Testis (tissue), 3 donors: Measurements from ENCODE around the gene KRT17. TPM values are rescaled to one million over a fixed set of nuclear protein-coding genes. Genes with fewer than 3 reads are reported as not detected.
"Not testable (repeated sequence)": the region's sequence is repeated elsewhere in the genome, so short reads cannot be mapped to it uniquely, and the experiment has no call there.

Source experiments
- DNase-seq: peaks from one replicate; pipeline ENCODE4 v3.0.0-alpha.2; 2019
- H3K27ac ChIP-seq, 2 donors: fragments of 200-600 bp; sonication (generic); one replicate each; pipeline ENCODE4 v1.5.1; 2019
- H3K27me3 ChIP-seq: fragments of 200-600 bp; sonication (generic); one replicate; pipeline ENCODE4 v1.5.1; 2019
- H3K36me3 ChIP-seq: fragments of 200-600 bp; sonication (generic); one replicate; pipeline ENCODE4 v1.5.1; 2017; ENCODE audit warnings: low read depth; ENCODE audit errors: missing control alignments
- H3K4me1 ChIP-seq: fragments of 200-600 bp; sonication (generic); one replicate; pipeline ENCODE4 v1.5.1; 2019
- H3K4me3 ChIP-seq, 2 donors: fragments of 200-600 bp; sonication (generic); one replicate each; pipeline ENCODE4 v1.5.1; 2017 to 2019
- H3K9me3 ChIP-seq: fragments of 200-600 bp; sonication (generic); one replicate; pipeline ENCODE4 v1.5.1; 2017
- CTCF ChIP-seq, 3 experiments: fragments of 450-650 bp in 2 of 3; fragments of 200-600 bp in 1 of 3; sonication (generic) in 1 of 3; IDR thresholded peaks; one replicate each; pipeline ENCODE4 v1.5.1; 2016 to 2019; ENCODE audit warnings: antibody characterized with exemption in 3 of 3, mild to moderate bottlenecking in 2 of 3, moderate library complexity in 1 of 3
- POLR2A ChIP-seq: fragments of 450-650 bp; IDR thresholded peaks from one replicate; pipeline ENCODE4 v1.6.1; 2017; ENCODE audit warnings: antibody characterized with exemption, mild to moderate bottlenecking, moderate library complexity
- WGBS, 2 donors: methylation state at CpG; one replicate each; pipeline ENCODE4 v1.1.5; 2018; 5-methylcytosine and 5-hydroxymethylcytosine counted together
- intact Hi-C: fragments of 100-400 bp; cut with DNase I; formaldehyde crosslinking; loops from one replicate; pipeline ENCODE4 v1.15.1; 2023; ENCODE audit warnings: low total_unique reads
- polyA plus RNA-seq: library from polyadenylated mRNA; stranded (reverse); fragments of 350-450 nt; fragmentation: Illumina TruSeq; extraction: RNeasy Lipid Tissue Mini Kit (QIAGEN cat#74804); gene quantifications from one replicate; pipeline ENCODE4 v1.2.3, GENCODE V29; 2014; ENCODE audit warnings: low read depth, low replicate concordance; ENCODE audit not compliant: insufficient read depth
- total RNA-seq, 2 donors: library from RNA; depleted of rRNA; stranded (reverse); fragments of >200 nt; gene quantifications; one replicate each; pipeline ENCODE4 v1.2.3, GENCODE V29; 2016

Gene KRT17
- total and polyA plus RNA-seq, 3 donors from 2014 or later = 12.2 to 26.0 (median 13.3) TPM

- intact Hi-C loops = no loop called here
- Histone ChIP-seq H3K4me1 (peaks cover 17% of the 10 kb centered on the region), H3K27ac (no peak overlapping the region), H3K4me3 (no peak overlapping the region), H3K27me3 (no peaks in the 10 kb centered on the region), H3K36me3 (no peaks in the 10 kb centered on the region), H3K9me3 (no peaks in the 10 kb centered on the region)
- DNase-seq = no peak
- 85 to 94% methylated on average over 7 to 8 of the region's 8 CpGs for WGBS, 2 donors
- no peak for TF ChIP-seq POLR2A
- TF ChIP-seq CTCF (IDR thresholded peaks at IDR 0.05) = no peak
Measured at GRCh38 chr17:41631025-41631897, 6.9 kb upstream of the KRT17 start.

GRCh38 chr17:41629826-41630670, 5.7 kb upstream of the KRT17 start:
- no peak for TF ChIP-seq POLR2A
- TF ChIP-seq CTCF (IDR thresholded peaks at IDR 0.05) = no peak
- no peaks in the 10 kb centered on the region for H3K36me3 ChIP-seq
- no peaks in the 10 kb centered on the region for H3K27me3 ChIP-seq
- no peak overlapping the region for H3K27ac ChIP-seq
- H3K9me3 ChIP-seq = no peaks in the 10 kb centered on the region
- H3K4me3 ChIP-seq = no peak overlapping the region
- peaks cover 6% of the 10 kb centered on the region for H3K4me1 ChIP-seq
- intact Hi-C loops = no loop called here
- whole genome bisulfite sequencing, 2 donors = 69 to 73% methylated on average over 13 of the region's 13 CpGs
- no peak for DNase-seq

- Histone ChIP-seq H3K9me3 (no peaks in the 10 kb centered on the region), H3K27me3 (no peaks in the 10 kb centered on the region), H3K4me1 (no peaks in the 10 kb centered on the region), H3K27ac (no peak overlapping the region), H3K36me3 (no peaks in the 10 kb centered on the region), H3K4me3 (no peak overlapping the region)
- no peak for DNase-seq
- intact Hi-C loops = no loop called here
- no peak for TF ChIP-seq POLR2A
- WGBS, 2 donors = 64 to 83% methylated on average over 10 of the region's 10 CpGs
Measured at GRCh38 chr17:41629316-41629715, 4.9 kb upstream of the KRT17 start.

GRCh38 chr17:41628621-41629255, 4.4 kb upstream of the KRT17 start:
- WGBS, 2 donors = 80 to 86% methylated on average over 11 of the region's 11 CpGs
- intact Hi-C loops, DNase-seq: not testable (repeated sequence)

GRCh38 chr17:41628073-41628370, 3.6 kb upstream of the KRT17 start:
- 91% methylated on average over 1 of the region's 1 CpG; no CpG with 5 or more reads in 1 of the 2 donors for WGBS, 2 donors
- H3K4me3 ChIP-seq, DNase-seq, H3K27me3 ChIP-seq, H3K4me1 ChIP-seq, H3K27ac ChIP-seq, H3K36me3 ChIP-seq, intact Hi-C loops, H3K9me3 ChIP-seq: not testable (repeated sequence)

More at GRCh38 chr17:41628621-41629255, 4.4 kb upstream of the KRT17 start:
- H3K4me1 ChIP-seq, H3K27ac ChIP-seq, H3K36me3 ChIP-seq, H3K9me3 ChIP-seq, H3K27me3 ChIP-seq, H3K4me3 ChIP-seq: not testable (repeated sequence)
